BJ (cell line): ENCODE measurements around the gene BHLHA15. TPM values are rescaled to one million over a fixed set of nuclear protein-coding genes. Genes with fewer than 3 reads are reported as not detected.

Experiments used
- CTCF ChIA-PET: fragments of 350-600 bp; formaldehyde crosslinking; extraction: SDS; loops from one replicate; lab custom pipeline; 2021; ENCODE audit warnings: antibody characterized with exemption, inconsistent platforms; lab: Yijun Ruan, JAX
- POLR2A ChIA-PET: fragments of 300-600 bp; sonication (Branson Sonifier 250); formaldehyde crosslinking; extraction: SDS; loops from one replicate; lab custom pipeline; 2021; ENCODE audit warnings: antibody characterized with exemption; lab: Charles Lee
- DNase-seq: peaks from one replicate; pipeline ENCODE4 v3.0.0-alpha.2; 2011; ENCODE audit warnings: low read depth
- H3K27me3 ChIP-seq: 2 replicates; pipeline ENCODE4 v1.6.0; 2011; ENCODE audit warnings: low read length; ENCODE audit not compliant: control insufficient read depth, insufficient read depth
- H3K36me3 ChIP-seq: 2 replicates; pipeline ENCODE4 v1.5.1; 2011; ENCODE audit warnings: low read length; ENCODE audit not compliant: control insufficient read depth, insufficient read depth
- H3K4me3 ChIP-seq: 2 replicates; pipeline ENCODE4 v1.5.1; 2011; ENCODE audit warnings: low read depth, mild to moderate bottlenecking, control low read depth, low read length
- CTCF ChIP-seq: IDR thresholded peaks from 2 replicates; pipeline ENCODE4 v1.5.1; 2011; ENCODE audit warnings: low read depth, mild to moderate bottlenecking, control low read depth, inconsistent platforms, low read length, moderate library complexity; ENCODE audit not compliant: insufficient read depth
- polyA plus RNA-seq: library from polyadenylated mRNA; depleted of rRNA; stranded (reverse); fragments of >200 nt; gene quantifications from 2 replicates; pipeline ENCODE4 v1.2.3, GENCODE V29; 2011

BHLHA15 gene
- polyA plus RNA-seq, 1 experiment = not detected

- ChIA-PET POLR2A (no interaction called here), CTCF (no interaction called here)
- peaks cover 9% of the 10 kb centered on the region for H3K36me3 ChIP-seq
- TF ChIP-seq CTCF = no peak
- no peak overlapping the region for H3K4me3 ChIP-seq
- DNase-seq = no peak
- no peaks in the 10 kb centered on the region for H3K27me3 ChIP-seq
Measured at GRCh38 chr7:98242934-98243333, 31.7 kb downstream of the BHLHA15 start.

- peaks cover 8% of the 10 kb centered on the region for H3K36me3 ChIP-seq
- ChIA-PET POLR2A (no interaction called here), CTCF (no interaction called here)
- TF ChIP-seq CTCF = no peak
- H3K27me3 ChIP-seq = no peaks in the 10 kb centered on the region
- no peak for DNase-seq
- no peak overlapping the region for H3K4me3 ChIP-seq
Measured at GRCh38 chr7:98244871-98245270, 33.6 kb downstream of the BHLHA15 start.

GRCh38 chr7:98248156-98248555, 36.9 kb downstream of the BHLHA15 start:
- no peak for DNase-seq
- ChIA-PET CTCF (no interaction called here), POLR2A (no interaction called here)
- TF ChIP-seq CTCF = no peak
- H3K36me3 ChIP-seq = peaks cover 3% of the 10 kb centered on the region
- no peaks in the 10 kb centered on the region for H3K27me3 ChIP-seq
- H3K4me3 ChIP-seq = no peak overlapping the region

- POLR2A ChIA-PET = no interaction called here
- no peak for TF ChIP-seq CTCF
- H3K4me3 ChIP-seq = no peak overlapping the region
- peaks cover 3% of the 10 kb centered on the region for H3K36me3 ChIP-seq
- no peak for DNase-seq
- no peaks in the 10 kb centered on the region for H3K27me3 ChIP-seq
- CTCF ChIA-PET = no interaction called here
Measured at GRCh38 chr7:98249106-98249505, 37.9 kb downstream of the BHLHA15 start.

- ChIA-PET POLR2A (no interaction called here), CTCF (interaction anchor here (0.6 to 1.3 kb wide), 3 partner anchors 151 to 1376 kb away, joined by 3 to 4 read pairs (median 4); no protein-coding TSS in a partner anchor)
- DNase-seq = no peak
- H3K27me3 ChIP-seq = no peaks in the 10 kb centered on the region
- H3K4me3 ChIP-seq = no peak overlapping the region
- H3K36me3 ChIP-seq = peaks cover under 1% of the 10 kb centered on the region; the same call in 1 of the 2 replicates
- TF ChIP-seq CTCF = no peak
Measured at GRCh38 chr7:98250789-98251188, 39.5 kb downstream of the BHLHA15 start.
